CD4-positive, alpha-beta T cell treated with Interleukin-4 for 1 hour (primary cell): ENCODE measurements around the gene SMARCAL1.

Source experiments
- DNase-seq, 2 donors: peaks; one replicate each; pipeline ENCODE4 v3.0.0-alpha.2; 2020 to 2022

Gene SMARCAL1

GRCh38 chr2:216477283-216478035, 65.2 kb downstream of the SMARCAL1 start:
- no peak for DNase-seq

DNA sequence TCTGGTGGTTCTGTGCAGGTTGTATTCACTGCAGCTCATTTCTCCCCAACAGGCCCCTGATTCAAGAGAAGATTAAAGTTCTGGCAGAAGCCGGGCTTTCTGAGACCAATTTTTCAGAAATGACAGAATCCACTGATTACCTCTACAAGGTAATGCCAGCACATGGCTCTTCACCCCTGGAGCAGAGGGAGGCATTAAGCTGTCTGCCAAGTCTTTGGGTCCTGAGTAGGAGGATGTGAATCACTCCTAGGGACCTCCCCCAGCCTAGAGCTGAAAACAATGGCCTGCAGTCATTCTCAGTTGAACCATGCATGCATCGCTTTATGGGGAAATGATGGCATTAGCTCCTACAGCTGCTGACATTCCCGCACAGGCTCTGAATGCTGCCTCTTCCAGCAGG, 65.9 kb downstream of the SMARCAL1 start:
- no peak for DNase-seq

DNA sequence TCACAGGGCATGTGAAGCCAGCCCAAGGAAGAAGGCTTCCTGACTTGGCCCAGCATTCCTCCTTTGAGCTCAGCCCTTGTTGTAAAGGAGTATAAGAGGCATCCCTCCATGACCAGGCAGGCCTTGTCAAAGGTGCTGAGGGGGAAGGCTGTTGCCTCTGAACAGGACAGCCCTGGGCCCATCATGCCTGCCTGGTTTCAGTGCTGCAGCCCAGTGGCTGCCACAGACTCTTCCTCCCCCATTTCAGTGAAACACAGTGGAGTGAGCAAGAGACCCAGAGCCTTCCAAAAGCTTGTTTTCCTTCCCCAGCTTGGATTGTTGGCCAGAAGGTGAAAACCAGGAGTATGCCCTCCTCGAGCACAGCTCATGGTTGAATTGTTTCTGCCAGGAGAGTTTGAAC, 66.5 kb downstream of the SMARCAL1 start:
- no peak for DNase-seq

GRCh38 chr2:216480221-216480620, 67.9 kb downstream of the SMARCAL1 start:
- DNase-seq: no peak

GRCh38 chr2:216482640-216483039, 70.4 kb downstream of the SMARCAL1 start:
- DNase-seq: no peak

- DNase-seq: no peak
Measured at GRCh38 chr2:216485237-216485636, 73.0 kb downstream of the SMARCAL1 start.

DNA sequence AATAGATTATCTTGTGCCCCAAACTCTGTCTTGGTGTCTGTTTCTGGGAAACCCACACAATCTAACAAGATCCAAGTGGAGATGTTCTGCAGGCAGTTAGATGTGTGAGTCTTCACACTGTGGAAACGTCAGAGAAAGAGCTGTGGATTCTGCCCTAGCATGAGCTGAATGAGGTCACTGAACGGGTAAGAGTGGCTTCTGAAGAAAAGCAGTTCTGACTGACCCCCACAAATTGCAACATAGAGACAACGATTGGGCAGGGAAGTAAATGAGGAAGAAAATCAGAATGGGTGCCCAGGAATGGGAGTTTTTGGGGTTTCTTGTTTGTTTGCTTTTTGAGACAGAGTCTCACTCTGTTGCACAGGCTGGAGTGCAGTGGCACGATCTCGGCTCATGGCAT, 73.5 kb downstream of the SMARCAL1 start:
- DNase-seq: peak in 1 of 2 donors; percentile 60

GRCh38 chr2:216486271-216486670, 74.0 kb downstream of the SMARCAL1 start:
- DNase-seq: no peak

DNA sequence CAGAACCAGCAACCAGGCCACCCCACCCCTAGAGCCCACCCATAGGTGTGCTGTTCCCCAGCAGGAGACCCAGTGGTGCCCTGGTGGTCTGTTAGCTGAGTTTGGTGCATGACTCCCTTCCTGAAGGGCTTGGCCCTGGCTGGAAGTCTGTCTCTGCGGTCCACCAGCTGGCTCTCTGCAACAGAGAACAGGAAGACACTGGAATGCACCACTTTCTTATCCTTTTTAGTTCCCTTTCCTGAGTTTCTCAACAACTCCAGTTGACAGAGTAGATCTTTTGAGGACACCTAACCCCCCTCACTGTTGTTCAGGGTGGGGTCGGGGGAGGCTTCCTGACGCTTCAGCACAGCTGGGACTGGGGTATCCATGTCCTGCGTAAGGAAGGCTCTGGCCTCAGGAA, 74.4 kb downstream of the SMARCAL1 start:
- peak in 1 of 2 donors; percentile 37 for DNase-seq

DNA sequence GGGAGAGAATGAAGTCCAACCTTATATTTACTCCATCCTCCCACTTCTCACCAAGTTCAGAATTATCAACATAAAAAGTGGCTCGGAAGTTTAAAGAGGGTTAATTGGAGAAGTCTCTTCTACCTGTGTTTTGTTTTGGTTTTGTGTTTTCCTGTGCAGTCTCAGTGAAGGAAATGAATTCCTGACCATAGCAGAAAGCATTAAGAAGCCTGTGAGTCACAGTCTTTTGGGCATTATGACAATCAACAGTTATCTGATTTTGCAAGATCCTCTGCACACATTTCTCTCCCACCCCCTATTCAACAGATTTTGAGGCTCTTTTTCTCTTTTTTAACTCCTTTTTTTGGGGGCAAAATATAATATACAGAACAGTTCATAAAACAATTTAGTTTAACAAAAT, 77.8 kb downstream of the SMARCAL1 start:
- no peak for DNase-seq

DNA sequence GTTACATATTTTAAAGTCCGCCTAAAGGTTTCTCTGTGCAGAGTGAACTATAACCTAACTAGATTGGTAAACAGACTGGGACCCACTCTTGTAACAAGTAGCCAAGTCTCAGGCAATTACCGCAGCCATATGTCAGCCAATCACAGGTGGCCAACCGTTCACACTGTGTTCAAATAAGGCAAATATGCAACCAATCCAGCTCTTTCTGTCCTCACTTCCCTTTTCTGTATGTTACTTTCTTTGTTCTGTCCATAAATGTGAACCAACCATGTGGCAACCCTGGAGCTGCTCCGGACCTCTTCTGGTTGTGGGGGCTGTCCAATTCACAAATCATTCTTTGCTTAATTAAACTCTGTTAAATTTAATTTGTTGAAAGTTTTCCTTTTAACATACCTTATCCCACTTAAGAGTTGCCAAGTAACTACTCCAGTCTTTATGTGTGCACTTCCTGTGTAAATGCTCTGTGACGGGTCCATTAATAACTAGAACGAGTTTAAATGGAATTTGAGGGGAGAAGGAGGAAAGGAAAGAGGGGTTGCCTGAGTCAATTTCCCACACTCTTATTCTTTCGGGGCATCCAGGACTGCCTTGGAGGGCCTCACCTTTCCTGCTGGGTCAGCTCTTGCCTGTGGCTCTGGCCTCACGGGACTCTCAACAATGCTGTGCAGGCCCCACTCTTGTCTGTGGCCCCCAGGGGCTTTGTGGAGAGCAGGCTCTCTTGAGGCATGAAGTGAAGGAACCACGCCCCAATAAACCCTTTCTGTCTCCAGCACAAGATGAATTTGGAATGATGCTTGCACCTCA, 79.7 kb downstream of the SMARCAL1 start:
- DNase-seq: no peak

GRCh38 chr2:216492597-216493333, 80.5 kb downstream of the SMARCAL1 start:
- DNase-seq: no peak

DNA sequence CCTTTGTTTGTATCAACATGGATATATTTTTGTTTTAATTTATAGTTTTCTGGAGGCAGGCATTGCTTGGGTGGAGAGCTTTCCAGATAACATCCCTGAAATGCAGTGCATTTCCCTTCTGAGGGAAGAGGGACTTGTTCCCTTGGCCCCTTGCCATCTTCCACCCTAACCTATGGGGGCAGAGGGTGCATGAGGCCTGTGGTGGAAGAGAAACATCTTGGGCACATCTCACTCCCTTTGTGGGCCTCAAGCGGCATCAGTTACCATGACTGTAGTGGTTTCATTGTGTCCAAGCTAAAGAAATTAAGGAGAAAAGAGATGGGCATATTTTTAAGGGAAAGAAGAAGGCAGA, 81.0 kb downstream of the SMARCAL1 start:
- DNase-seq: no peak

GRCh38 chr2:216495656-216496055, 83.4 kb downstream of the SMARCAL1 start:
- no peak for DNase-seq

- no peak for DNase-seq
Measured at GRCh38 chr2:216497382-216498069, 85.2 kb downstream of the SMARCAL1 start.

DNA sequence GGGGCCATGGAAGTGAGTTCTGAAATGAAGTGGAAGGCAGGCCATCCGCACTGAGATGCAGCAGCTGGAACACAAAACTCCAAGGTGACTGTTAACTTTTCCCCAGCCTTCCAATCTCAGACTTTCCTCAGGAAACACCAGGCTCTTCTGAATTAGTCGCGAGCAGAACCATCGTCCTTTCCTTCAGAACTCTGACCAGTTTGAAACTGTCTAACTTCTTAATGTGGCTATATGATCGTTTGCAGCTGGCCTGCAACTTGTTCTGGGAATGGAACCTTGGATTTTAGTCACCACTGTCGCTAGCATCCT, 85.7 kb downstream of the SMARCAL1 start:
- no peak for DNase-seq

GRCh38 chr2:216498379-216499352, 86.4 kb downstream of the SMARCAL1 start, which contains the start of gene RPL37A:
Gene RPL37A, plus strand, starts transcription at chr2:216498844. Its CDS starts 31 bp downstream, at chr2:216498875.
- peak; percentile 92 to 93 for DNase-seq

- no peak for DNase-seq
Measured at GRCh38 chr2:216499641-216500218, 87.4 kb downstream of the SMARCAL1 start.

- no peak for DNase-seq
Measured at GRCh38 chr2:216500572-216500971, 88.3 kb downstream of the SMARCAL1 start.

GRCh38 chr2:216501854-216502253, 89.6 kb downstream of the SMARCAL1 start:
- no peak for DNase-seq

GRCh38 chr2:216502381-216503158, 90.3 kb downstream of the SMARCAL1 start:
- no peak for DNase-seq
